ENCODE data around the gene SRRM5. TPM values are rescaled to one million over a fixed set of nuclear protein-coding genes. Genes with fewer than 3 reads are reported as not detected.
"Not testable (repeated sequence)": the region's sequence is repeated elsewhere in the genome, so short reads cannot be mapped to it uniquely, and the experiment has no call there.

The SRRM5 gene
- total RNA-seq, 2 donors from 2014 or later, result 0.28 to 0.59 TPM

DNA sequence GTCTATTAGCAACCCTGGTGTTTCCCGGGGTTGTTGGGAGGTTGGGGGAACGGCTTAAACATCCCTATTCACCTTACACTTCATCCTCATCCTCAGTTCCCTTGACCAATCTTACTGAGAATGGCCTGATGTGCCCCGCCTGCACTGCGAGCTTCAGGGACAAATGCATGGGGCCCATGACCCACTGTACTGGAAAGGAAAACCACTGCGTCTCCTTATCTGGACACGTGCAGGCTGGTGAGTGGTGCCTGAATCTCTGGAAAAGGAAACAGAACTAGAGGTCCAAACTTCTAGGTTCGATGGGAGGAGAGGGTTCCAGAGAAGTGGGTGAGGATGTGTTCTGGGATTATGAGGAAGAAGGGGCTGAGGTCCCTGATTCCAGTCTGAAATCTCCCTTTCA lies 30.4 kb upstream of the SRRM5 start:
- no peaks in the 10 kb centered on the region for H3K4me1 ChIP-seq (replicated peaks)
- no peaks in the 10 kb centered on the region for H3K27me3 ChIP-seq (replicated peaks; ENCODE audit: insufficient read depth)
- WGBS, result 70% methylated on average over 7 of the region's 7 CpGs
- no peak overlapping the region for H3K27ac ChIP-seq
- no peaks in the 10 kb centered on the region for H3K36me3 ChIP-seq
- peak overlapping the region in 1 of 2 donors; percentile 32 for H3K4me3 ChIP-seq
- H3K9me3 ChIP-seq, result no peaks in the 10 kb centered on the region
- TF ChIP-seq POLR2AphosphoS5 (IDR thresholded peaks at IDR 0.05), result no peak
- TF ChIP-seq, protein P1, sequence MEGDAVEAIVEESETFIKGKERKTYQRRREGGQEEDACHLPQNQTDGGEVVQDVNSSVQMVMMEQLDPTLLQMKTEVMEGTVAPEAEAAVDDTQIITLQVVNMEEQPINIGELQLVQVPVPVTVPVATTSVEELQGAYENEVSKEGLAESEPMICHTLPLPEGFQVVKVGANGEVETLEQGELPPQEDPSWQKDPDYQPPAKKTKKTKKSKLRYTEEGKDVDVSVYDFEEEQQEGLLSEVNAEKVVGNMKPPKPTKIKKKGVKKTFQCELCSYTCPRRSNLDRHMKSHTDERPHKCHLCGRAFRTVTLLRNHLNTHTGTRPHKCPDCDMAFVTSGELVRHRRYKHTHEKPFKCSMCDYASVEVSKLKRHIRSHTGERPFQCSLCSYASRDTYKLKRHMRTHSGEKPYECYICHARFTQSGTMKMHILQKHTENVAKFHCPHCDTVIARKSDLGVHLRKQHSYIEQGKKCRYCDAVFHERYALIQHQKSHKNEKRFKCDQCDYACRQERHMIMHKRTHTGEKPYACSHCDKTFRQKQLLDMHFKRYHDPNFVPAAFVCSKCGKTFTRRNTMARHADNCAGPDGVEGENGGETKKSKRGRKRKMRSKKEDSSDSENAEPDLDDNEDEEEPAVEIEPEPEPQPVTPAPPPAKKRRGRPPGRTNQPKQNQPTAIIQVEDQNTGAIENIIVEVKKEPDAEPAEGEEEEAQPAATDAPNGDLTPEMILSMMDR (IDR thresholded peaks at IDR 0.05), result no peak
- no peak for TF ChIP-seq POLR2A (IDR thresholded peaks at IDR 0.05)
- no peak for DNase-seq (ENCODE audit: low spot score)
- intact Hi-C loops (cut with DNase I), result no loop called here

DNA sequence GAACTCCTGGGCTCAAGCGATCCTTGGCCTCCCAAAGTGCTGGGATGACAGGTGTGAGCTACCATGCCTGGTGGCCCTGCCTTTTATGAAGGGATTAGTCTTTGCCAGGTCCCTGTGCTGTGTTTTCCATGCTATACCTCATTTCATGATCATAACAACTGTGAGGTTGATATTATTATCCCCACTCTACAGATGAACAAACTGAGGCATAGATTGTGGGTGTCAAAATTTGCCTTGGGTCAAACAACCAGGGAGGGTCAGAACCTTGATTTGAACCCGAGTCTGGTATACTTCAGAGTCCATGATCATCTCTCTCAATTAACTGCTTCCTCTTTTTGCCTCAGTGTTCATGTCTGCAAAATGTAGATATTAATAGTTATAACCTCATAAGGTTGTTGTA lies 29.4 kb upstream of the SRRM5 start:
- intact Hi-C loops (cut with DNase I), result no loop called here
- Histone ChIP-seq H3K9me3 (no peaks in the 10 kb centered on the region), H3K27ac (no peak overlapping the region), H3K4me1 (replicated peaks) (no peaks in the 10 kb centered on the region), H3K4me3 (no peak overlapping the region), H3K36me3 (no peaks in the 10 kb centered on the region), H3K27me3 (replicated peaks; ENCODE audit: insufficient read depth) (no peaks in the 10 kb centered on the region)
- TF ChIP-seq, protein P1 (IDR thresholded peaks at IDR 0.05), result no peak
- TF ChIP-seq POLR2A (IDR thresholded peaks at IDR 0.05), result no peak
- no peak for TF ChIP-seq POLR2AphosphoS5 (IDR thresholded peaks at IDR 0.05)
- DNase-seq (ENCODE audit: low spot score), result no peak
- 100% methylated on average over 2 of the region's 2 CpGs for WGBS

DNA sequence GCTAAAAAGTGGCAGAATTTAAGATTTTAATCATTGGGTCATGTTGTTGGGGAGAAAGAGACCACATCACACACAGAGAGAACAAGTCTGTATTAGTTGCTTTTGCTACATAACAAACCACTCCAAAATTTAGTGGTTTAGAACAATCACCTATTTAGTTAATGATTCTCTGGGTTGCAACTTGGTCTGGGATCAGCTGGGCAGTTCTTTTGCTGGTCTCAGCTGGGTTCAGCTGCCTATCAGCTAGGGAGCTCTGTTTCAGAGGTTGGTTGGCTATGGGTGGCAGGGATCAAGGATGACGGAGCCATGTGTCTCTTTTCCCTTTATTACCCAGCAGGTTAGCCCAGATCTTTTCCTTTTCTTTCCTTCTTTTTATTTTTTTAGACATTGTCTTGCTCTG lies 27.4 kb upstream of the SRRM5 start:
- intact Hi-C loops (cut with DNase I), result no loop called here
- H3K27me3 ChIP-seq (replicated peaks; ENCODE audit: insufficient read depth), result no peaks in the 10 kb centered on the region
- no peak overlapping the region for H3K4me3 ChIP-seq
- H3K9me3 ChIP-seq, result no peaks in the 10 kb centered on the region
- WGBS, result 96% methylated on average over 1 of the region's 1 CpG
- H3K4me1 ChIP-seq (replicated peaks), result no peaks in the 10 kb centered on the region
- no peak for DNase-seq (ENCODE audit: low spot score)
- H3K27ac ChIP-seq, result no peak overlapping the region
- H3K36me3 ChIP-seq, result peaks cover 0 to 3% of the 10 kb centered on the region in 2 donors
- TF ChIP-seq, protein P1 (IDR thresholded peaks at IDR 0.05), result no peak
- TF ChIP-seq POLR2AphosphoS5 (IDR thresholded peaks at IDR 0.05) (no peak), POLR2A (IDR thresholded peaks at IDR 0.05) (no peak)

- DNase-seq (ENCODE audit: low spot score), result no peak
- Histone ChIP-seq H3K9me3 (no peaks in the 10 kb centered on the region), H3K27me3 (replicated peaks; ENCODE audit: insufficient read depth) (no peaks in the 10 kb centered on the region), H3K4me3 (no peak overlapping the region), H3K4me1 (replicated peaks) (no peaks in the 10 kb centered on the region), H3K36me3 (peaks cover 0 to 3% of the 10 kb centered on the region in 2 donors), H3K27ac (no peak overlapping the region)
- intact Hi-C loops (cut with DNase I), result no loop called here
- 23% methylated on average over 2 of the region's 2 CpGs for WGBS
- TF ChIP-seq POLR2AphosphoS5 (IDR thresholded peaks at IDR 0.05) (no peak), POLR2A (IDR thresholded peaks at IDR 0.05) (no peak)
- TF ChIP-seq, protein P1 (IDR thresholded peaks at IDR 0.05), result no peak
Measured at GRCh38 chr19:43586346-43586745, 25.5 kb upstream of the SRRM5 start.

DNA sequence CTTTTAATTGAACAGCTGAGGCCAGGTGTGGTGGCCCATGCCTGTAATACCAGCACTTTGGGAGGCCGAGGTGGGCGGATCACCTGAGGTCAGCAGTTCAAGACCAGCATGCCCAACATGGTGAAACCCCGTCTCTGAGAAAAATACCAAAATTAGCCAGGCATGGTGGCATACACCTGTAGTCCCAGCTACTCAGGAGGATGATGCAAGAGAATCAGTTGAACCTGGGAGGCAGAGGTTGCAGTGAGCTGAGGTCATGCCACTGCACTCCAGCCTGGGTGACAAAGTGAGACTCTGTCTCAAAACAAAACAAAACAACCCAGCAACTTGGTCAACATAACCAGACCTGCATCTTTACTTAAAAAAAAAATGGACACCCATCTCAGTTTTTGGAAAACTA lies 24.9 kb upstream of the SRRM5 start:
- intact Hi-C loops (cut with DNase I); H3K4me3 ChIP-seq; H3K27me3 ChIP-seq (replicated peaks; ENCODE audit: insufficient read depth); H3K4me1 ChIP-seq (replicated peaks); H3K27ac ChIP-seq; H3K9me3 ChIP-seq; DNase-seq (ENCODE audit: low spot score); H3K36me3 ChIP-seq: not testable (repeated sequence)
- 93% methylated on average over 3 of the region's 3 CpGs for WGBS
